Peyer's patch (tissue), 4 donors: ENCODE data around the gene SLC22A23.

Source experiments
- POLR2A ChIP-seq, 2 donors: fragments of 450-650 bp; IDR thresholded peaks; one replicate each; pipeline ENCODE4 v1.5.1; 2017; ENCODE audit warnings: antibody characterized with exemption in 2 of 2, mild to moderate bottlenecking in 2 of 2, moderate library complexity in 2 of 2
- TF ChIP-seq, protein P1 (sequence below), 6 experiments: fragments of 450-650 bp in 4 of 6; fragments of 200-600 bp in 2 of 6; sonication (generic) in 1 of 6; IDR thresholded peaks; one replicate each; pipeline ENCODE4 v1.5.1; 2017 to 2019; ENCODE audit warnings: antibody characterized with exemption in 6 of 6, mild to moderate bottlenecking in 3 of 6, moderate library complexity in 1 of 6

DNA sequence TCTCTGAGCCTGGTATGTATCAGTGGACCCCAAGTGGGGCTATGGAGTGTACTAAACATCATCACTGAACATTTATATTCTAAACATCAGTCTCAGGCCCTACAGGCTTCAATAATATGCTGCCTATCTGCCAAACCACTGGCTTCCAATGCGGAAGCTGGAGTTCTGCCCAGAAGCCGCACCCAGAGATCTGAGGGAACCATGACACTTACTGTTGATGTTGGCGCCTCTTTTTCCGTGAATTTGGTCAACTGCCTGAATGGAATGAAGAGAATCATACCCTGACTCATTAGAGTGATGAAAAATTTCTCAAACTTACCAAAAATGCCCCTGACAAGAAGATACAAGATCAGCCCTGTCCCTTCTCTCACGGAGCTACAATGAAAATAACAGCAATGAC lies 66.2 kb downstream of the SLC22A23 start:
- TF ChIP-seq POLR2A (IDR thresholded peaks at IDR 0.05): no peak
- TF ChIP-seq, protein P1, sequence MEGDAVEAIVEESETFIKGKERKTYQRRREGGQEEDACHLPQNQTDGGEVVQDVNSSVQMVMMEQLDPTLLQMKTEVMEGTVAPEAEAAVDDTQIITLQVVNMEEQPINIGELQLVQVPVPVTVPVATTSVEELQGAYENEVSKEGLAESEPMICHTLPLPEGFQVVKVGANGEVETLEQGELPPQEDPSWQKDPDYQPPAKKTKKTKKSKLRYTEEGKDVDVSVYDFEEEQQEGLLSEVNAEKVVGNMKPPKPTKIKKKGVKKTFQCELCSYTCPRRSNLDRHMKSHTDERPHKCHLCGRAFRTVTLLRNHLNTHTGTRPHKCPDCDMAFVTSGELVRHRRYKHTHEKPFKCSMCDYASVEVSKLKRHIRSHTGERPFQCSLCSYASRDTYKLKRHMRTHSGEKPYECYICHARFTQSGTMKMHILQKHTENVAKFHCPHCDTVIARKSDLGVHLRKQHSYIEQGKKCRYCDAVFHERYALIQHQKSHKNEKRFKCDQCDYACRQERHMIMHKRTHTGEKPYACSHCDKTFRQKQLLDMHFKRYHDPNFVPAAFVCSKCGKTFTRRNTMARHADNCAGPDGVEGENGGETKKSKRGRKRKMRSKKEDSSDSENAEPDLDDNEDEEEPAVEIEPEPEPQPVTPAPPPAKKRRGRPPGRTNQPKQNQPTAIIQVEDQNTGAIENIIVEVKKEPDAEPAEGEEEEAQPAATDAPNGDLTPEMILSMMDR (IDR thresholded peaks at IDR 0.05): no peak
